ENCODE measurements around the gene AGTRAP.

Gene AGTRAP

DNA sequence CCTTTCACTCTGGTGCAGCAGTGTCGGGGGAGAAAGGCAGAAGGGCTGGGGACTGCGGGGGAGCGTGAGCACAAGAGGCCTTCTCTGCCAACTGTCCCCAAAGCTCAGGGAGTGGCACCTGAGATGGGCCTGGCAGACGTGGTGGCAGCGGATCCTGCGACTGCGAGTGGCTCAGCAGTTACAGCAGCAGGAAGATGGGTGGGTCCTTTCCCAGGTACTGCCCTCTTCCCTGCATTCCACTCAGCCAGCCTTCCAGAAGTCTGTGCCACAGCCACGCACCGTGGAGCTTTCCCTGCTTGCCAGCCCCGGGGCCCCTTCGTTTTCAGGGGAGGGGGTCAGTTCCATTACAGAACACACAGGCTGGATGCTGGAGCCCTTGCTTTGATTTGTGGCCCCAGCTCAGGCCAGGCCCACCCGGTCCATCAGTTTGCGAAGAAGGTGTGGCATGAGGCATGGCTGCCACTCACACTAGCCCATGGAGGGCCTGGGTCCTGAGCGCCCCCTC lies 52.7 kb downstream of the AGTRAP start:
- H3K27ac ChIP-seq = no peak overlapping the region
- TF ChIP-seq, protein P1, sequence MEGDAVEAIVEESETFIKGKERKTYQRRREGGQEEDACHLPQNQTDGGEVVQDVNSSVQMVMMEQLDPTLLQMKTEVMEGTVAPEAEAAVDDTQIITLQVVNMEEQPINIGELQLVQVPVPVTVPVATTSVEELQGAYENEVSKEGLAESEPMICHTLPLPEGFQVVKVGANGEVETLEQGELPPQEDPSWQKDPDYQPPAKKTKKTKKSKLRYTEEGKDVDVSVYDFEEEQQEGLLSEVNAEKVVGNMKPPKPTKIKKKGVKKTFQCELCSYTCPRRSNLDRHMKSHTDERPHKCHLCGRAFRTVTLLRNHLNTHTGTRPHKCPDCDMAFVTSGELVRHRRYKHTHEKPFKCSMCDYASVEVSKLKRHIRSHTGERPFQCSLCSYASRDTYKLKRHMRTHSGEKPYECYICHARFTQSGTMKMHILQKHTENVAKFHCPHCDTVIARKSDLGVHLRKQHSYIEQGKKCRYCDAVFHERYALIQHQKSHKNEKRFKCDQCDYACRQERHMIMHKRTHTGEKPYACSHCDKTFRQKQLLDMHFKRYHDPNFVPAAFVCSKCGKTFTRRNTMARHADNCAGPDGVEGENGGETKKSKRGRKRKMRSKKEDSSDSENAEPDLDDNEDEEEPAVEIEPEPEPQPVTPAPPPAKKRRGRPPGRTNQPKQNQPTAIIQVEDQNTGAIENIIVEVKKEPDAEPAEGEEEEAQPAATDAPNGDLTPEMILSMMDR (IDR thresholded peaks at IDR 0.05; ENCODE audit: low read depth, low read length, missing control alignments) = no peak
- no peaks in the 10 kb centered on the region for H3K27me3 ChIP-seq (replicated peaks)
- no peak overlapping the region for H3K4me3 ChIP-seq (ENCODE audit: low read depth, low read length)
- in situ Hi-C loops (cut with HindIII; ENCODE audit: low pct_ligation_motif_present, low sequenced_read_pairs) = no loop called here
- no peaks in the 10 kb centered on the region for H3K36me3 ChIP-seq (replicated peaks)
- no peak for DNase-seq

DNA sequence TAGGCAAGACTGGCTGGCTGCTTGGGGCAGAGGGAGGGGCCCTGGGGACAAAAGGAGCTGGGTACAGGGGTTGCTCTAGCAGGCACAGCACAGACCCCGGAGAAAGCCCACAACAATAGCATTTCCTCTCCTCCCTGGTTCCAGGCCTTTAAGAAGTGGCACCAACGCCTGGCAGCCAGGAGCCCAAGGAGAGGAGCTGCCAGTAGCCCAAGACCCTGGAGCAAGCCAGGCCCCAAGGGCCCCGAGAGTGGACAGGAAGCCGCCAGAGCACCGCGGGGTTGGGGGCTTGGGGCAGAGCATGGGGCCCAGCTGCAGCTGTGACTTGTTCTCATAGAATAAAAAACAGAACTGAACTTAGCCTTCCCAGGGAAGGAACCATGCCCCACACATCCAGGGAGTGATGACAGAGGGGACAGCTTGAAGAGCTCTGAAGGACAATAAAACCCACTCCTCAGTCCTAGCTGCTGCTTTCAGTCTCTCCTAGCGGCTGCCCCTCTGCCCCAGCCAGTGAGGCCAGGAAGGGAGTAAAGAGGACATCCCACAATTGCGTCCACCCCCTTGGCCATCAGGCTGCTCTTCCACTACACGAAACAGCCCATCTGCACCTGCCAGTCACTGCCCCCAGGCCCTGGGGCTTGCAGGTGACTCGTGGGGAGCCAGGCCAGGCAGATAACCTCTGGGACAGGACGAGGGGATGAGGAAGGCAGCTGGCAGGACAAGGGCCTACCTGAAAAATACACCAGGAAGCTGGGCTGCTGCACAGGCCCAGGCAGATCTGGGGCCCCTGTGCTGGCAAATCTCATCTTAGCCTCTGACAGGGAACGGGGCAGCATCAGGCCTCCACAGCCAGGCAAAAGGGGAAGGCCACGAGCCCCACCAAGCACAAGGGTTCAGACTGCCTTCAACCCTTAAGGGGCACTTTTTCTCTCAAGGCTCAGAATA lies 53.5 kb downstream of the AGTRAP start:
- TF ChIP-seq, protein P1 (IDR thresholded peaks at IDR 0.05; ENCODE audit: low read depth, low read length, missing control alignments) = no peak
- in situ Hi-C loops (cut with HindIII; ENCODE audit: low pct_ligation_motif_present, low sequenced_read_pairs) = no loop called here
- H3K27ac ChIP-seq = no peak overlapping the region
- H3K36me3 ChIP-seq (replicated peaks) = peaks cover 2% of the 10 kb centered on the region
- no peaks in the 10 kb centered on the region for H3K27me3 ChIP-seq (replicated peaks)
- no peak overlapping the region for H3K4me3 ChIP-seq (ENCODE audit: low read depth, low read length)
- no peak for DNase-seq

DNA sequence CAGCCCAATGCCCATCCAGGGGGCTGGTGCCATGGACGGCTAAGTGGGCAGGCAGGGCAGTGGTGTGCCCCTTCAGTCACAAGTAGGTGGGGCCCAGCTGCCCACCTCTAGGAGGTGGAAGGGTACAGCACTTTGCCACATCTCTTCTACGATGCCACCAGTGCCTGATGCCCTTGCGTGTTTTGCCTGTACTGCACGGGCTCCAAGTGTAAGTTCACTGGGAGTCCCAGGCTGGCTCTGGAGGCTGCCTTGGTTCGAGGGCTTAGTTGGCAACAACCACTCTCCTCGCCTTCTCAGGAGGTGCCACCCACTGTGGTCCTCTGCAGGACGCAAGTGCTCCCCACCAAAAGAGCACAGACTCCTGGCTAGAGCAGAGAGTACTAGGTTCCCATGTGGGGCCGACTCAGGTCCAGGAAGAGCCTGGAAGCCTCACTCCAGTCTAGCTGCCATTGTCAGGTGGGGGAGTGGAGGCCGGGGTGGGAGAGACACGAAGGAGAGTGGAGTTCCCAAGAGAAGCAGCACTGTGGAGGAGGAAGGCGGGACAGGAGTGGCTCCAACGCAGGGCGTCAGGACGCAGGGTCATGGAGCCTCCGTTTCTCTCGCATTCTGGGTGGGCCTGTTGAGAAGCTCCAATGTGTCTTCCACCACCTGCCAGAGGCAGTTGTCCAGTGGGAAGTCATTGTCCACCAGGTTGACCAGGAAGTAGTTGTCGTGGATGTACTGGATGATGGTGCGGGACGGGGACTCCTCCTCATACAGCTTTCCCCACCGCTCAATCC lies 54.4 kb downstream of the AGTRAP start:
- Histone ChIP-seq H3K36me3 (replicated peaks) (peaks cover 2% of the 10 kb centered on the region), H3K27ac (peak overlapping the region; percentile 13), H3K4me3 (ENCODE audit: low read depth, low read length) (no peak overlapping the region), H3K27me3 (replicated peaks) (no peaks in the 10 kb centered on the region)
- in situ Hi-C loops (cut with HindIII; ENCODE audit: low pct_ligation_motif_present, low sequenced_read_pairs) = no loop called here
- DNase-seq = no peak
- TF ChIP-seq, protein P1 (IDR thresholded peaks at IDR 0.05; ENCODE audit: low read depth, low read length, missing control alignments) = no peak

DNA sequence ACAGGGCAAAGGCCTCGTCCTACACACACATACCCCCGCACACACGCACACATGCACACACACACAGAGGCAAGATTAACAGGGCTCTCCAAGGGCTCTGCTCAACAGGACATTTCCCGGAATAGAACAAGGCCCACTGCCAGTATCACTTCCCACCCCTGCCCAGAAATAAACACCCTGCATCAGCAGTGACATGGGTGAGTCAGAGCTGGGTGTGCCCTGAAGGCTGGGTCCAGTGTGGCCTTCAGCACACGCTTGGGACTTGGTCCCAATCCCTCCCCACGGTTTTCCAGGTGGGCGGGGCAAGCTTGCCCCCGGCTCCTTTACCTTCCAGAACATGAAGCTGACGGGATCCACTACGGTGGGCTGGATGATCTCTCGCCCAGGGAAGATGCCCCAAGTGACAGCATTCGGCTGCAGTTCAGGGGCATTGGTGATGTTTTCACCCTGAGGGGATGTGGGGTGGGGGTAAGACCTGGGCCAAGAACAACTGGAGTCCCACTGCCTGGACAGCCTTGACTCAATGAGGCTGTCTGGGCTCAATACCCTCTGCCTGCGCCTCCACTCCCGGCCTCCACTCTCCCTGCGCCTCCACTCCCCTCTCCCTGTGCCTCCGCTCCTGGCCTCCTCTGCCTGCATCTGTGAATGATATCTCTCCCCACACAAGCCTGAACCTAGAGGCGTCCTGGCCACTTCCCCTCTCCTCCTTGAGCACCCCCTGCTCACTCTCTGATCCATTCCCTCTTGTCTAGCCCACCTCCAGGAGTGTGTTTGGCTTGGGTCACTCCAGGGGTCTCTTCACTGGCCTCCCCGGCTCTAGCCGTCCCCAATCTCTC lies 55.2 kb downstream of the AGTRAP start:
- H3K27ac ChIP-seq = peak overlapping the region; percentile 13

DNA sequence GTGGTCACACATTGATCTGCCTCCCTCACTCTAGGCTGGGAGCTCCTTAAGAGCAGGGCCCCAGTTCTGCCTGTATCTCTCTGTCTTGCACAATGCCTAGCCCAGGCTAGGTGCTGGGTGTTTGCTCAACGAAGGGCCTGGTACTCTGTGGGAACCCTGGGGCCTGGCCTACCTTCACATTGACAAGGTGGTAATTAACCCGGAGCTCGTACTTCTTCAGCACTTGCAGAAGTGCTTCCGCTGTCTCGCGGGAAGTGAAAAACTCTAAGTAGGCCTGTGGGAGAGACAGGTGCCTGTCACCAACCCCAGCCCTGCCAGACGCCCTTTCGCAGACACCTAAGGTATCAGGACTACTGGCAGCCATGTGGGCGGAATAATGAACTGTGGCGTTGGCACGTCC lies 56.2 kb downstream of the AGTRAP start:
- no peak overlapping the region for H3K27ac ChIP-seq
- peaks cover 8% of the 10 kb centered on the region for H3K36me3 ChIP-seq (replicated peaks)
- H3K27me3 ChIP-seq (replicated peaks) = no peaks in the 10 kb centered on the region
- no peak overlapping the region for H3K4me3 ChIP-seq (ENCODE audit: low read depth, low read length)
- TF ChIP-seq, protein P1 (IDR thresholded peaks at IDR 0.05; ENCODE audit: low read depth, low read length, missing control alignments) = no peak
- in situ Hi-C loops (cut with HindIII; ENCODE audit: low pct_ligation_motif_present, low sequenced_read_pairs) = no loop called here
- no peak for DNase-seq

More for the DNA sequence above, 55.2 kb downstream of the AGTRAP start:
- TF ChIP-seq, protein P1 (IDR thresholded peaks at IDR 0.05; ENCODE audit: low read depth, low read length, missing control alignments) = no peak
- in situ Hi-C loops (cut with HindIII; ENCODE audit: low pct_ligation_motif_present, low sequenced_read_pairs) = no loop called here
- peak; percentile 82 for DNase-seq
- Histone ChIP-seq H3K4me3 (ENCODE audit: low read depth, low read length) (no peak overlapping the region), H3K36me3 (replicated peaks) (peaks cover 5% of the 10 kb centered on the region), H3K27me3 (replicated peaks) (no peaks in the 10 kb centered on the region)

Data from brain microvascular endothelial cell (primary cell).